HEK293 (cell line): ENCODE results near the gene SLCO6A1.

Source experiments
- ELK4 ChIP-seq: IDR thresholded peaks from 2 replicates; pipeline ENCODE4 v1.6.1; 2011; ENCODE audit warnings: mild to moderate bottlenecking, low read depth, low read length, borderline replicate concordance
- KLF9 ChIP-seq: fragments of 450-650 bp; formaldehyde crosslinking; IDR thresholded peaks from 2 replicates; pipeline ENCODE4 v1.5.1; 2016; ENCODE audit warnings: missing biosample characterization, missing genetic modification characterization, low read depth
- ZNF174 ChIP-seq: fragments of 450-650 bp; formaldehyde crosslinking; IDR thresholded peaks from 2 replicates; pipeline ENCODE4 v1.5.0; 2017; ENCODE audit warnings: missing biosample characterization, mild to moderate bottlenecking, missing genetic modification characterization
- ZNF311 ChIP-seq: fragments of 450-650 bp; formaldehyde crosslinking; IDR thresholded peaks from 2 replicates; pipeline ENCODE4 v1.5.1; 2017; ENCODE audit warnings: missing biosample characterization, missing genetic modification characterization, borderline replicate concordance

- no peak for TF ChIP-seq KLF9 (tag by site-specific recombination)
- no peak for TF ChIP-seq ZNF311
- no peak for TF ChIP-seq ZNF174 (tag by site-specific recombination)
- no peak for TF ChIP-seq ELK4
Observed at GRCh38 chr5:102385365-102385764, 113.4 kb downstream of the SLCO6A1 start.
